ENCODE results near the gene CAPN5. TPM values are rescaled to one million over a fixed set of nuclear protein-coding genes. Genes with fewer than 3 reads are reported as not detected.

CAPN5 gene
- total and polyA plus RNA-seq, 10 of the 15 experiments (the other 5 are each of a cell fraction or from before 2014, with no cell fraction given) = 0.02 to 0.33 (median 0.07) TPM; not detected in 3

- SMC1A ChIA-PET (ENCODE audit: uncharacterized antibody, unreplicated experiment) = interaction anchor here (1.0 to 4.5 kb wide), 2 partner anchors 11 to 55 kb away, joined by 3 to 24 read pairs; no protein-coding TSS in a partner anchor
- Histone ChIP-seq H2AFZ (ENCODE audit: control insufficient read depth, low read depth, low read length) (no peak overlapping the region), H3K27me3 (replicated peaks in 1 of 2; ENCODE audit: control insufficient read depth in 2 of 2, insufficient read depth in 2 of 2, low read length in 1 of 2) (no peaks in the 10 kb centered on the region), H3K4me3 (no peak overlapping the region), H3K79me2 (ENCODE audit: control insufficient read depth, insufficient read depth, low read length) (no peaks in the 10 kb centered on the region), H3K4me1 (ENCODE audit: control insufficient read depth, insufficient read depth, low read length) (peaks cover 14% of the 10 kb centered on the region), H3K36me3 (ENCODE audit: control insufficient read depth in 2 of 2, insufficient read depth in 2 of 2, low read length in 1 of 2) (no peaks in the 10 kb centered on the region), H3K4me2 (ENCODE audit: control insufficient read depth, insufficient read depth) (0 out of 2 replicates have a peak overlapping the region, but pooled peaks have one; percentile 53), H3K9me3 (replicated peaks; ENCODE audit: control insufficient read depth, insufficient read depth, low read length) (no peaks in the 10 kb centered on the region; the same call in 2 of the 3 replicates), H3K9ac (ENCODE audit: control insufficient read depth, insufficient read depth, low read length) (no peak overlapping the region), H4K20me1 (ENCODE audit: control insufficient read depth, insufficient read depth) (no peaks in the 10 kb centered on the region), H3K27ac (ENCODE audit: control insufficient read depth, insufficient read depth) (no peak overlapping the region)
- in situ Hi-C loops (cut with MboI) (no loop called here), intact Hi-C loops (cut with micrococcal nuclease; ENCODE audit: unreplicated experiment) (no loop called here)
- TF ChIP-seq EED (IDR thresholded peaks at IDR 0.05; ENCODE audit: low read depth) (no peak), POU2F2 (IDR thresholded peaks at IDR 0.05; ENCODE audit: borderline replicate concordance, low read depth, low read length) (0 out of 3 replicates have a peak, but pooled peaks have one; percentile 41), ATF7 (IDR thresholded peaks at IDR 0.05; ENCODE audit: low read depth) (0 out of 2 replicates have a peak, but pooled peaks have one; percentile 14), IRF4 (IDR thresholded peaks at IDR 0.05; ENCODE audit: low read depth, low read length) (no peak), RUNX3 (IDR thresholded peaks at IDR 0.05; ENCODE audit: low read length) (peak; percentile 71), ZBTB11 (CRISPR knock-in tag; IDR thresholded peaks at IDR 0.05) (no peak), ETV6 (conservative IDR thresholded peaks at IDR 0.05 in 1 of 2, IDR thresholded peaks at IDR 0.05 in 1 of 2; ENCODE audit: borderline replicate concordance in 1 of 2, low read depth in 1 of 2) (peak in 1 of 2 experiments; percentile 41; a peak in 1 of 4 replicates), TARDBP (IDR thresholded peaks at IDR 0.05; ENCODE audit: borderline replicate concordance) (no peak)
- WGBS (ENCODE audit: insufficient coverage, insufficient replicate concordance, low lambda C conversion rate, missing lambda C conversion rate) = 47% methylated on average over 2 of the region's 2 CpGs
- CTCF ChIA-PET = interaction anchor here (1.0 to 2.3 kb wide), 5 partner anchors 10 to 32 kb away, joined by 3 to 5 read pairs (median 4); partner anchors contain the start of gene CAPN5
- DNase-seq (ENCODE audit: low read depth, low spot score) (no peak), FAIRE-seq (peak; percentile 7), ATAC-seq (peak; percentile 29; the same call in 2 of the 3 replicates)
- RAD21 ChIA-PET (ENCODE audit: unreplicated experiment) = no interaction called here
- POLR2A ChIA-PET = no interaction called here
- BruUV-seq (replicated peaks) = no TSS peak
These were observed 12.9 kb downstream of the CAPN5 start for GRCh38 chr11:77079666-77080065.
